ENCODE data around the gene SLC6A16.
"Not testable (repeated sequence)": the region's sequence is repeated elsewhere in the genome, so short reads cannot be mapped to it uniquely, and the experiment has no call there.

Gene SLC6A16

DNA sequence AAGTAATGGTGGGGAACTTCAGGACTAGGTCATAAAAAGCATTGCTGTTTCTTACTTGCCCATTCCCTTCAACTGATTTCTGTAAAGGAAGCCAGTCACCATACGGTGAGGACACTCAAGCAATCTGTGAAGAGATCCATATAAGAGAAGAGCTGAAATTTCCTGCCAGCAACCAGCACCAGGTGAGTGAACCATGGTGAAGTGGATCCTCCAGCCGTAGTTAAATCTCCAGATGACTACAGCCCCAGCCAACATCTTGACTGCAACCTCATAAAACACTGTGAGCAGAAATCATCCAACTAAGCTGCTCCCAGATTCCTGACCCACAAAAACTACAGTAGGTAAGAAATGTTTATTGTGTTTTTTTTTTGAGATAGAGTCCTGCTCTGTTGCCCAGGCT lies 3.8 kb upstream of the SLC6A16 start:
- no peak overlapping the region for H3K27ac ChIP-seq (ENCODE audit: insufficient read depth, low read length, poor library complexity, severe bottlenecking)
- H3K4me1 ChIP-seq (ENCODE audit: control insufficient read depth, insufficient read depth, low read length, poor library complexity, severe bottlenecking) = peaks cover 13% of the 10 kb centered on the region
- no peak overlapping the region for H3K4me3 ChIP-seq (ENCODE audit: insufficient read depth, low read depth, low read length, poor library complexity, severe bottlenecking)
- no peaks in the 10 kb centered on the region for H3K36me3 ChIP-seq (ENCODE audit: control insufficient read depth, insufficient read depth, low read length)
- H3K9me3 ChIP-seq (ENCODE audit: control insufficient read depth, low read length) = no peaks in the 10 kb centered on the region
- DNase-seq = no peak
- H3K27me3 ChIP-seq (replicated peaks; ENCODE audit: control insufficient read depth, insufficient read depth, low read length, poor library complexity, severe bottlenecking) = no peaks in the 10 kb centered on the region

DNA sequence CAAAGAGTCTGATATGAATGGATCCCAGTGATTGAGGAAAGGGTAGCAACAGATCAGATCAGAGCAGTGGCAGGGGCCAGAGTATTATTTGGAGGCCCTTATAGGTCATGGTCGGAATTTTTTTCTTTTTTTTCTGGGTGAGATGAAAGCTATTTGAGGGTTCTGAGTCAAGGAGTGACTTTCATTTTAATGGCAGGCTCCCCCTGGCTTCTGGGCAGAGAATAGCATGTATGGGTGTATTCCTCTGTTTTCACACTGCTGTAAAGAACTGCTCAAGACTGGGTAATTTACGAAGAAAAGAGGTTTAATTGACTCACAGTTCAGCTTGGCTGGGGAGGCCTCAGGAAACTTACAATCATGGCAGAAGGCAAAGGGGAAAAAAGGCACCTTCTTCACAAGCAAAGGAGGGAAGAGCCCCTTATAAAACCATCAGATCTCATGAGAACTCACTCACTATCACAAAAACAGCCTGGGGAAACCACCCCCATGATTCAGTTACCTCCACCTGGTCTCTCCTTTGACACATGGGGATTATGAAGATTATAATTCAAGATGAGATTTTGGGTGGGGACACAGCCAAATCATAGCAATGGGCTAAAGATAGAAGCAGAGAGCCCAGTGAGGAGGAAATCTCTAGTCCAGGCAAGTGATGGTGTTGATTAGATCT lies 3.0 kb upstream of the SLC6A16 start:
- Histone ChIP-seq H3K4me3 (ENCODE audit: insufficient read depth, low read depth, low read length, poor library complexity, severe bottlenecking) (no peak overlapping the region), H3K27ac (ENCODE audit: insufficient read depth, low read length, poor library complexity, severe bottlenecking) (no peak overlapping the region), H3K27me3 (replicated peaks; ENCODE audit: control insufficient read depth, insufficient read depth, low read length, poor library complexity, severe bottlenecking) (no peaks in the 10 kb centered on the region), H3K4me1 (ENCODE audit: control insufficient read depth, insufficient read depth, low read length, poor library complexity, severe bottlenecking) (peaks cover 6% of the 10 kb centered on the region), H3K36me3 (ENCODE audit: control insufficient read depth, insufficient read depth, low read length) (no peaks in the 10 kb centered on the region), H3K9me3 (ENCODE audit: control insufficient read depth, low read length) (no peaks in the 10 kb centered on the region)
- DNase-seq = peak in 1 of 3 donors; percentile 14

DNA sequence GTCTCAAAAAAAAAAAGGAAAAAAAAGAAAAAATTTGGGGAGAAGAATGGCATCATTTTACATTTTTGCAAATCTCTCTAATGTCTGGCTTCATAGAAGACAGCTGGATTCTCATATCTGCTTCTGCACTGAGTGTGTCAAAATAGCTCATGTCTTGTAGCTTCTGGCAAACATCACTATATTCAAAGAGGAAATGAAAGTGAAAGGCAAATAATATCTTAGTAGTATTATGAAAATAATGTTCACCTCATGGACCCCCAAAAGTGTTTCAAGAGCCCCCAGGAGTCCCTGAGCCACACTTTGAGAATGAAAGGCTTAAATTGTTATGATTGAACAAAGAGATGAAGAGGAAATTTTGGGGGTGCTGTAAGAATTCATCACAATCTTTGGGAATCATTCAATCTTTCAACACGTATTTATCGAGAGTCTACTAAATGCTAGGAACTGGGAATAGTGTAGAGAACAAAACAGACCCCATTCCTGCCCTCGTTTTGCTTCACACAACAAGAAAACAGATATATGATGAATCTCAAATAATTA lies 1.2 kb upstream of the SLC6A16 start:
- Histone ChIP-seq H3K36me3 (ENCODE audit: control insufficient read depth, insufficient read depth, low read length) (no peaks in the 10 kb centered on the region), H3K9me3 (ENCODE audit: control insufficient read depth, low read length) (no peaks in the 10 kb centered on the region), H3K27me3 (replicated peaks; ENCODE audit: control insufficient read depth, insufficient read depth, low read length, poor library complexity, severe bottlenecking) (no peaks in the 10 kb centered on the region), H3K4me3 (ENCODE audit: insufficient read depth, low read depth, low read length, poor library complexity, severe bottlenecking) (no peak overlapping the region), H3K4me1 (ENCODE audit: control insufficient read depth, insufficient read depth, low read length, poor library complexity, severe bottlenecking) (no peaks in the 10 kb centered on the region), H3K27ac (ENCODE audit: insufficient read depth, low read length, poor library complexity, severe bottlenecking) (no peak overlapping the region)
- DNase-seq = no peak

DNA sequence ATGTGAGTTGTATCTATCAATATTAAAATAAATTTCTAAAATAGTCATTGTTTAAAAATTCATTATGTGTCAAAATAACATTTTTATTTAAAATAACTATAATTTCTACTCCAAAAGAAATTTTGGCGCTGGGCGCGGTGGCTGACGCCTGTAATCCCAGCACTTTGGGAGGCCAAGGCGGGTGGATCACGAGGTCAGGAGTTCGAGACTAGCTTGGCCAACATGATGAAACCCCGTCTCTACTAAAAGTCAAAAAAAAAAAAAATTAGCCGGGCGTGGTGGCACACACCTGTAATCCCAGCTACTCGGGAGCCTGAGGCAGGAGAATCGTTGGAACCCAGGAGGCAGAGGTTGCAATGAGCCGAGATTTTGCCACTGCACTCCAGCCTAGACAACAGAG lies 765 bp upstream of the SLC6A16 start:
- H3K4me1 ChIP-seq (ENCODE audit: control insufficient read depth, insufficient read depth, low read length, poor library complexity, severe bottlenecking); H3K4me3 ChIP-seq (ENCODE audit: insufficient read depth, low read depth, low read length, poor library complexity, severe bottlenecking); H3K27ac ChIP-seq (ENCODE audit: insufficient read depth, low read length, poor library complexity, severe bottlenecking); DNase-seq; H3K9me3 ChIP-seq (ENCODE audit: control insufficient read depth, low read length); H3K36me3 ChIP-seq (ENCODE audit: control insufficient read depth, insufficient read depth, low read length); H3K27me3 ChIP-seq (replicated peaks; ENCODE audit: control insufficient read depth, insufficient read depth, low read length, poor library complexity, severe bottlenecking): not testable (repeated sequence)

DNA sequence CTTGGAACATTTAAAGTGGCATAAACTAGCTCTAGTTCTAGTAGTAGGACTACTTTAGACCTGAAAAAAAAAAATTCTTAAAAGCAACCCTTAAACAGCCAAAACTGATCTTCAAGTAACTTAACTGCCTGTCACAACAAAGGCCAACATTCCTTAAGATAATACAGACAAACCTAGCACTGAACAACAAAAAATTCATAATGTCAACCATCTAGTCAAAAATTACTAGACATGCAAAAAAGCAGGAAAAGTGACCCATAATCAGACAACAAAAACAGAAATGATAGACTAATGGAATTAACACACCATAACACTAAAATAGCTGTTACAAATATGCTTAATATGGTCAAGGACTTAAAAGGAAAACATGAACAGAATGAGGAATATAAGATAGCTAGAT lies 6.7 kb downstream of the SLC6A16 start:
- H3K4me1 ChIP-seq (ENCODE audit: control insufficient read depth, insufficient read depth, low read length, poor library complexity, severe bottlenecking) = no peaks in the 10 kb centered on the region
- no peaks in the 10 kb centered on the region for H3K36me3 ChIP-seq (ENCODE audit: control insufficient read depth, insufficient read depth, low read length)
- H3K4me3 ChIP-seq (ENCODE audit: insufficient read depth, low read depth, low read length, poor library complexity, severe bottlenecking) = no peak overlapping the region
- no peaks in the 10 kb centered on the region for H3K27me3 ChIP-seq (replicated peaks; ENCODE audit: control insufficient read depth, insufficient read depth, low read length, poor library complexity, severe bottlenecking)
- no peaks in the 10 kb centered on the region for H3K9me3 ChIP-seq (ENCODE audit: control insufficient read depth, low read length)
- no peak overlapping the region for H3K27ac ChIP-seq (ENCODE audit: insufficient read depth, low read length, poor library complexity, severe bottlenecking)
- no peak for DNase-seq

DNA sequence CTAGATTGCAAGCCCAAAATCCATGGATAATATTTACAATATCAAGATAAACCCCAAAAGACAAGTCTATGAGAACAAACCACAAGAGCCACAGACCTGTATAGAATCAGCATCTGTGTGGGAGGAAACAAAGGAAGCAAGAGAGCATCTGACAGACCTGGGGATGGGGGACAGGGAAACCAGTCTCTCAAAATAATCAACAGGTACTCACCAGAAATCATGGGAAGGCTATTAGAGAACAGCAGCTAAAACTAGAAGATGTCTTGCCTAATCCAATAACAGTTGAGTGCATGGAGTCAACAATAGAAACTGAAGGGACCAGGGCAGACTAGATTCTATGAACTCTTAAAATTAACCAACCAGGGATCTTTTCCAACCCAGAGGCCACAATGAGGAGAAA lies 8.7 kb downstream of the SLC6A16 start:
- no peak overlapping the region for H3K4me3 ChIP-seq (ENCODE audit: insufficient read depth, low read depth, low read length, poor library complexity, severe bottlenecking)
- H3K27me3 ChIP-seq (replicated peaks; ENCODE audit: control insufficient read depth, insufficient read depth, low read length, poor library complexity, severe bottlenecking) = no peaks in the 10 kb centered on the region
- no peaks in the 10 kb centered on the region for H3K9me3 ChIP-seq (ENCODE audit: control insufficient read depth, low read length)
- H3K4me1 ChIP-seq (ENCODE audit: control insufficient read depth, insufficient read depth, low read length, poor library complexity, severe bottlenecking) = no peaks in the 10 kb centered on the region
- no peak overlapping the region for H3K27ac ChIP-seq (ENCODE audit: insufficient read depth, low read length, poor library complexity, severe bottlenecking)
- DNase-seq = no peak
- no peaks in the 10 kb centered on the region for H3K36me3 ChIP-seq (ENCODE audit: control insufficient read depth, insufficient read depth, low read length)

DNA sequence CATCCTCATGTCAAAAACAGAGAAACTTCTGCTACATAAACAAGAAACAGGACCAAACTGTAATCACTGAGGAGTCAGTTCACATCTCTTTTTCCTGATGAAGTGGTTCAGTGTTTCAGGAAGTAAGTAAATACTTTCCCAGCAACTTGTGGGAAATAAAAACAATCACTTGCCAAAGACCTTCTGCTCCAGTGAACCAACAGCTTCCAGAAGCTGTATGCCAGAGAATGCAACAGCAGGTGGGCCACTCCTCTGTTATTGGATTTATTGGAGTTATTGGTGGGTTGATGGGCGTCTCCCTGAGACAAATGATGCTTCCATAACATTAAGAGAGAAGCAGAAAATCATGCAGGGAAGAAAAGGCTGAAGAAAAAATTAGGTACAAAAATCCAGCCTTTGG lies 9.9 kb downstream of the SLC6A16 start:
- Histone ChIP-seq H3K4me3 (ENCODE audit: insufficient read depth, low read depth, low read length, poor library complexity, severe bottlenecking) (no peak overlapping the region), H3K27me3 (replicated peaks; ENCODE audit: control insufficient read depth, insufficient read depth, low read length, poor library complexity, severe bottlenecking) (no peaks in the 10 kb centered on the region), H3K4me1 (ENCODE audit: control insufficient read depth, insufficient read depth, low read length, poor library complexity, severe bottlenecking) (no peaks in the 10 kb centered on the region), H3K36me3 (ENCODE audit: control insufficient read depth, insufficient read depth, low read length) (no peaks in the 10 kb centered on the region), H3K9me3 (ENCODE audit: control insufficient read depth, low read length) (no peaks in the 10 kb centered on the region), H3K27ac (ENCODE audit: insufficient read depth, low read length, poor library complexity, severe bottlenecking) (no peak overlapping the region)
- DNase-seq = no peak

DNA sequence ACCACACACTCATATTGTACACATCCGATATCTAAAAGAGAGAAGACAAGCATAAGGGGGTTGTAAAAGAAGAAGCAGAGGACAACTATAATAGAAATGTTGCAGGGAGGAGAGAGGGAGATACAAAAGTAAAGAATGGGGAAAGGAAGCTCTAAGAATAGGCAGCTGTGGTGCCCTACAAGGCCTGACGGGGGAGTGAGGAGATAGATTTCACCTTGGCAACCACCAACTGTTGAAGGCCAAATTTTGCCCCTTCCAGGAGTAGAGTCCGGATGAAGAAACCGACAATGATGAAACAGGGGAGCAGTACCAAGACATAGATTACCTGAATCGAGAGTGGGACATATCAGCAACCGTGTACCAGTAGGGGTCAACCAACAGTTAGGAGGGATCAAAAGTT lies 15.9 kb downstream of the SLC6A16 start:
- Histone ChIP-seq H3K4me1 (ENCODE audit: control insufficient read depth, insufficient read depth, low read length, poor library complexity, severe bottlenecking) (no peaks in the 10 kb centered on the region), H3K9me3 (ENCODE audit: control insufficient read depth, low read length) (no peaks in the 10 kb centered on the region), H3K36me3 (ENCODE audit: control insufficient read depth, insufficient read depth, low read length) (no peaks in the 10 kb centered on the region), H3K4me3 (ENCODE audit: insufficient read depth, low read depth, low read length, poor library complexity, severe bottlenecking) (no peak overlapping the region), H3K27ac (ENCODE audit: insufficient read depth, low read length, poor library complexity, severe bottlenecking) (no peak overlapping the region), H3K27me3 (replicated peaks; ENCODE audit: control insufficient read depth, insufficient read depth, low read length, poor library complexity, severe bottlenecking) (no peaks in the 10 kb centered on the region)
- DNase-seq = no peak

DNA sequence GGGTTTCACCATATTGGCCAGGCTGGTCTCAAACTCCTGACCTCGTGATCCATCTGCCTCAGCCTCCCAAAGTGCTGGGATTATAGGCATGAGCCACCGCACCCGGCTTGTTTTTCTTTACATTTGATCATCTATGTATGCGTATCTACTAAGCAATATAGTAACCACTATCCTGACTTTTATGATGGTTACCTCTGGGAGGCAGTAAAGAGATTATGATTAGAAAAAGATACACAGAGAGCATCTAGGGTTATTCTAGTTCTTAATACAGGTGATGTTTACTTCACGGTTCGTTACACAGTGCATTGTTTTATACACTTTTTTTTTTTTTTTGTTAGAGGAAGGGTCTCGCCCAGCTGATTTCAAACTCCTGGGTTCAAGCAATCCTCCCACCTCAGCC lies 18.3 kb downstream of the SLC6A16 start:
- not testable (repeated sequence) for DNase-seq

DNA sequence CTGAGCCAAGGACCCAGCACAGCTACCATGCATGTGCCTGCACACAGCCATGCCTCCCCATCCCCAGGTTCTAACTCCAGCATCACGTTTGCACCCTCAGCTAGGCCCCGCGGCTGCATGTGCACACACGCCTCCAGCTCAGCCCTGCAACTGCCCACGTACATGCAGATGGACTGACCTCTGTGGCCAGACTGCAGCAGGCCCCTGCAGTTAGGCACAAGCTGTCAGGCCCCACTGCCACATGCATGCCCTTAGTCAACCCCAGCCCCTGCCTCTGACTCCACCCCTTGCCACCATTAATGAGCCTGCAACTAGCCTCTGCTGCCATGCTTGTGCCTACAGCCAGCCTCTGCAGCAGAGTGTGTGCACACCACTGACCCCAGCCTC lies 23.1 kb downstream of the SLC6A16 start:
- H3K9me3 ChIP-seq (ENCODE audit: control insufficient read depth, low read length) = no peaks in the 10 kb centered on the region
- no peak for DNase-seq
- no peaks in the 10 kb centered on the region for H3K4me1 ChIP-seq (ENCODE audit: control insufficient read depth, insufficient read depth, low read length, poor library complexity, severe bottlenecking)
- H3K27me3 ChIP-seq (replicated peaks; ENCODE audit: control insufficient read depth, insufficient read depth, low read length, poor library complexity, severe bottlenecking) = no peaks in the 10 kb centered on the region
- H3K36me3 ChIP-seq (ENCODE audit: control insufficient read depth, insufficient read depth, low read length) = no peaks in the 10 kb centered on the region
- H3K27ac ChIP-seq (ENCODE audit: insufficient read depth, low read length, poor library complexity, severe bottlenecking) = no peak overlapping the region
- no peak overlapping the region for H3K4me3 ChIP-seq (ENCODE audit: insufficient read depth, low read depth, low read length, poor library complexity, severe bottlenecking)

More for the DNA sequence above, 18.3 kb downstream of the SLC6A16 start:
- H3K9me3 ChIP-seq (ENCODE audit: control insufficient read depth, low read length); H3K4me1 ChIP-seq (ENCODE audit: control insufficient read depth, insufficient read depth, low read length, poor library complexity, severe bottlenecking); H3K27me3 ChIP-seq (replicated peaks; ENCODE audit: control insufficient read depth, insufficient read depth, low read length, poor library complexity, severe bottlenecking); H3K4me3 ChIP-seq (ENCODE audit: insufficient read depth, low read depth, low read length, poor library complexity, severe bottlenecking); H3K36me3 ChIP-seq (ENCODE audit: control insufficient read depth, insufficient read depth, low read length); H3K27ac ChIP-seq (ENCODE audit: insufficient read depth, low read length, poor library complexity, severe bottlenecking): not testable (repeated sequence)

Measured in effector memory CD4-positive, alpha-beta T cell (primary cell).